ENCODE results near the gene RTEL1.

GRCh38 chr20:63657260-63657936 is 714 bp upstream of the RTEL1 start:
- TF ChIP-seq CTCF (conservative IDR thresholded peaks at IDR 0.05 in 1 of 2, IDR thresholded peaks at IDR 0.05 in 1 of 2; ENCODE audit: low read depth in 1 of 2, low read length in 2 of 2): no peak
- no peak for TF ChIP-seq EZH2 (IDR thresholded peaks at IDR 0.05; ENCODE audit: low read length, missing control alignments)

Measured in fibroblast of lung (primary cell).